Liver (tissue), 9 donors: ENCODE data around the gene TMX2. TPM values are rescaled to one million over a fixed set of nuclear protein-coding genes. Genes with fewer than 3 reads are reported as not detected.

Source experiments
- DNase-seq: peaks from one replicate; pipeline ENCODE4 v3.0.0-alpha.2; 2017; ENCODE audit warnings: low spot score
- H3K27ac ChIP-seq, 2 donors: one replicate each; pipeline ENCODE4 v1.7.0; 2013; ENCODE audit warnings: inconsistent platforms in 2 of 2, low read length in 2 of 2, control low read depth in 1 of 2, low read depth in 1 of 2, mild to moderate bottlenecking in 1 of 2
- H3K27me3 ChIP-seq, 4 donors: one replicate each; pipeline versions ENCODE4 v1.6.1 to v1.7.0; 2013; ENCODE audit warnings: low read length in 3 of 4, inconsistent platforms in 1 of 4, mild to moderate bottlenecking in 1 of 4, moderate library complexity in 1 of 4; ENCODE audit not compliant: control insufficient read depth in 4 of 4, insufficient read depth in 4 of 4
- H3K36me3 ChIP-seq, 4 donors: one replicate each; pipeline versions ENCODE4 v1.6.1 to v1.7.0; 2013; ENCODE audit warnings: low read length in 3 of 4, mild to moderate bottlenecking in 3 of 4, low read depth in 1 of 4, moderate library complexity in 1 of 4; ENCODE audit not compliant: control insufficient read depth in 4 of 4, insufficient read depth in 3 of 4
- H3K4me1 ChIP-seq, 4 donors: one replicate each; pipeline versions ENCODE4 v1.6.1 to v1.7.0; 2013; ENCODE audit warnings: low read length in 3 of 4, mild to moderate bottlenecking in 3 of 4, moderate library complexity in 1 of 4; ENCODE audit not compliant: control insufficient read depth in 4 of 4, insufficient read depth in 4 of 4
- H3K4me3 ChIP-seq, 3 donors: one replicate each; pipeline versions ENCODE4 v1.6.1 to v1.7.0; 2013; ENCODE audit warnings: low read length in 3 of 3, control low read depth in 1 of 3, low read depth in 1 of 3, mild to moderate bottlenecking in 1 of 3
- H3K9ac ChIP-seq, 2 donors: one replicate each; pipeline ENCODE4 v1.7.0; 2013; ENCODE audit warnings: low read length in 2 of 2, mild to moderate bottlenecking in 2 of 2, moderate library complexity in 2 of 2, control low read depth in 1 of 2, low read depth in 1 of 2
- H3K9me3 ChIP-seq, 4 donors: one replicate each; pipeline versions ENCODE4 v1.6.1 to v1.7.0; 2013; ENCODE audit warnings: low read length in 3 of 4; ENCODE audit not compliant: control insufficient read depth in 4 of 4
- ATF3 ChIP-seq: IDR thresholded peaks from 2 replicates; pipeline ENCODE4 v1.6.1; 2016; ENCODE audit warnings: antibody characterized with exemption
- CTCF ChIP-seq: fragments of 150-350 bp; IDR thresholded peaks from 2 replicates; pipeline ENCODE4 v1.5.1; 2017; ENCODE audit warnings: improper control_type of control experiment, low read depth, low read length; ENCODE audit not compliant: missing input control
- EGR1 ChIP-seq, 2 donors: IDR thresholded peaks; 2 replicates each; pipeline ENCODE4 v1.6.1; 2016 to 2018; ENCODE audit warnings: antibody characterized with exemption in 2 of 2, low read depth in 2 of 2
- FOXA1 ChIP-seq: IDR thresholded peaks from 2 replicates; pipeline ENCODE4 v1.6.1; 2016; ENCODE audit warnings: antibody characterized with exemption
- FOXA2 ChIP-seq: IDR thresholded peaks from 2 replicates; pipeline ENCODE4 v1.6.1; 2016; ENCODE audit warnings: antibody characterized with exemption
- GABPA ChIP-seq, 2 donors: IDR thresholded peaks in 1 of 2; conservative IDR thresholded peaks in 1 of 2; 2 replicates each; pipeline ENCODE4 v1.6.1; 2016; ENCODE audit warnings: antibody characterized with exemption in 2 of 2, mild to moderate bottlenecking in 1 of 2, moderate library complexity in 1 of 2
- HNF4A ChIP-seq, 2 donors: conservative IDR thresholded peaks; 2 replicates each; pipeline ENCODE4 v1.6.1; 2016; ENCODE audit warnings: antibody characterized with exemption in 2 of 2, mild to moderate bottlenecking in 2 of 2
- HNF4G ChIP-seq: IDR thresholded peaks from 2 replicates; pipeline ENCODE4 v1.6.1; 2016; ENCODE audit warnings: antibody characterized with exemption
- JUND ChIP-seq, 2 donors: IDR thresholded peaks; 2 replicates each; pipeline ENCODE4 v1.6.1; 2016; ENCODE audit warnings: antibody characterized with exemption in 2 of 2
- MAX ChIP-seq: IDR thresholded peaks from 2 replicates; pipeline ENCODE4 v1.6.1; 2016; ENCODE audit warnings: antibody characterized with exemption
- NR2F2 ChIP-seq: IDR thresholded peaks from 2 replicates; pipeline ENCODE4 v1.6.1; 2016; ENCODE audit warnings: antibody characterized with exemption
- RAD21 ChIP-seq, 2 donors: IDR thresholded peaks; 2 replicates each; pipeline ENCODE4 v1.6.1; 2016; ENCODE audit warnings: antibody characterized with exemption in 2 of 2, mild to moderate bottlenecking in 2 of 2
- REST ChIP-seq: IDR thresholded peaks from 2 replicates; pipeline ENCODE4 v1.6.1; 2016; ENCODE audit warnings: antibody characterized with exemption, mild to moderate bottlenecking
- RXRA ChIP-seq, 2 donors: IDR thresholded peaks; 2 replicates each; pipeline ENCODE4 v1.6.1; 2017 to 2018; ENCODE audit warnings: antibody characterized with exemption in 2 of 2, mild to moderate bottlenecking in 1 of 2
- SP1 ChIP-seq: IDR thresholded peaks from 2 replicates; pipeline ENCODE4 v1.6.1; 2018; ENCODE audit warnings: antibody characterized with exemption, mild to moderate bottlenecking
- TAF1 ChIP-seq: conservative IDR thresholded peaks from 2 replicates; pipeline ENCODE4 v1.6.1; 2016; ENCODE audit warnings: antibody characterized with exemption, mild to moderate bottlenecking
- YY1 ChIP-seq: IDR thresholded peaks from 2 replicates; pipeline ENCODE4 v1.6.1; 2016; ENCODE audit warnings: antibody characterized with exemption, mild to moderate bottlenecking
- ZBTB33 ChIP-seq: IDR thresholded peaks from 2 replicates; pipeline ENCODE4 v1.6.1; 2016; ENCODE audit warnings: antibody characterized with exemption
- WGBS: extraction: QIAGEN DNeasy Blood & Tissue Kit; methylation state at CpG from one replicate; pipeline ENCODE4 v1.1.7; 2013; 5-methylcytosine and 5-hydroxymethylcytosine counted together
- polyA plus RNA-seq, 2 donors: library from polyadenylated mRNA; stranded (reverse) in 1 of 2; unstranded in 1 of 2; fragments of 200-250 nt in 1 of 2; fragments of >200 nt in 1 of 2; fragmentation: Nextera tagmentation in 1 of 2; extraction: Ambion mirVana in 1 of 2; gene quantifications; one replicate each; pipeline versions ENCODE4 v1.2.1 to v1.2.3, GENCODE V29; 2013 to 2015
- total RNA-seq, 2 donors: library from RNA; depleted of rRNA; stranded (reverse); fragments of >200 nt; gene quantifications; one replicate each; pipeline ENCODE4 v1.2.3, GENCODE V29; 2014
- donor health status: healthy.
- donor health status: healthy.
- donor health status: healthy.
- donor health status: healthy.
- donor health status: healthy.

Gene TMX2
- total and polyA plus RNA-seq, 4 donors: 43.3 to 70.9 (median 59.1) TPM

- no peak for DNase-seq
- Histone ChIP-seq H3K27me3 (no peaks in the 10 kb centered on the region), H3K36me3 (peaks cover 2 to 24% (median 18%) of the 10 kb centered on the region in 4 donors), H3K4me1 (peaks cover 9 to 27% (median 18%) of the 10 kb centered on the region in 4 donors), H3K9ac (no peak overlapping the region), H3K9me3 (no peaks in the 10 kb centered on the region), H3K4me3 (no peak overlapping the region), H3K27ac (peak overlapping the region in 1 of 2 donors; percentile 19)
- WGBS: 84% methylated on average over 4 of the region's 4 CpGs
- no peak for TF ChIP-seq EGR1 (IDR thresholded peaks at IDR 0.05; ENCODE audit: low read depth in 2 of 2)
- TF ChIP-seq HNF4A (conservative IDR thresholded peaks at IDR 0.05): no peak
- TF ChIP-seq CTCF: no peak
- TF ChIP-seq GABPA (IDR thresholded peaks at IDR 0.05 in 1 of 2, conservative IDR thresholded peaks at IDR 0.05 in 1 of 2): no peak
- no peak for TF ChIP-seq MAX
- no peak for TF ChIP-seq ATF3
Measured at GRCh38 chr11:57679396-57679795, 33.0 kb upstream of the TMX2 start.

- Histone ChIP-seq H3K9me3 (no peaks in the 10 kb centered on the region), H3K36me3 (peaks cover 1 to 34% (median 23%) of the 10 kb centered on the region in 4 donors), H3K4me3 (no peak overlapping the region), H3K27me3 (no peaks in the 10 kb centered on the region), H3K27ac (no peak overlapping the region), H3K4me1 (peaks cover 6 to 24% (median 18%) of the 10 kb centered on the region in 4 donors), H3K9ac (no peak overlapping the region)
- no peak for DNase-seq
- TF ChIP-seq REST (no peak), JUND (IDR thresholded peaks at IDR 0.05) (no peak), SP1 (no peak), MAX (no peak), GABPA (IDR thresholded peaks at IDR 0.05 in 1 of 2, conservative IDR thresholded peaks at IDR 0.05 in 1 of 2) (no peak), HNF4G (no peak), TAF1 (no peak), EGR1 (IDR thresholded peaks at IDR 0.05; ENCODE audit: low read depth in 2 of 2) (no peak), HNF4A (conservative IDR thresholded peaks at IDR 0.05) (no peak), FOXA1 (no peak), ZBTB33 (no peak), NR2F2 (no peak), YY1 (no peak), CTCF (no peak), ATF3 (no peak), RAD21 (IDR thresholded peaks at IDR 0.05) (no peak), FOXA2 (no peak), RXRA (IDR thresholded peaks at IDR 0.05) (no peak)
- WGBS: 92% methylated on average over 2 of the region's 2 CpGs
Measured at GRCh38 chr11:57680552-57680874, 31.9 kb upstream of the TMX2 start.
